Left lung (tissue), 10 donors: Measurements from ENCODE around the gene MRPL14. TPM values are rescaled to one million over a fixed set of nuclear protein-coding genes. Genes with fewer than 3 reads are reported as not detected.

Experiments
- ATAC-seq: fragments of 200-7000 bp; cut with Tn5 transposase; one replicate; pipeline ENCODE4 v1.9.1; 2020; ENCODE audit warnings: moderate library complexity
- DNase-seq, 4 donors: peaks; one replicate each; pipeline ENCODE4 v3.0.0-alpha.2; 2013 to 2020
- H3K27ac ChIP-seq, 2 donors: fragments of 200-600 bp; sonication (generic) in 1 of 2; one replicate each; pipeline versions ENCODE4 v1.5.0 to v1.8.0; 2020 to 2021
- H3K27me3 ChIP-seq, 2 donors: fragments of 200-600 bp; sonication (generic) in 1 of 2; one replicate each; pipeline versions ENCODE4 v1.5.0 to v1.8.0; 2020 to 2021
- H3K36me3 ChIP-seq, 2 donors: fragments of 200-600 bp; sonication (generic) in 1 of 2; one replicate each; pipeline versions ENCODE4 v1.5.0 to v1.8.0; 2020 to 2021
- H3K4me1 ChIP-seq, 2 donors: fragments of 200-600 bp; one replicate each; pipeline ENCODE4 v1.8.0; 2021
- H3K4me3 ChIP-seq, 2 donors: fragments of 200-600 bp; sonication (generic) in 1 of 2; one replicate each; pipeline versions ENCODE4 v1.5.0 to v1.8.0; 2020 to 2021; ENCODE audit warnings: mild to moderate bottlenecking in 1 of 2
- H3K9me3 ChIP-seq, 2 donors: fragments of 200-600 bp; sonication (generic) in 1 of 2; one replicate each; pipeline versions ENCODE4 v1.5.0 to v1.8.0; 2020 to 2021
- intact Hi-C, 2 donors: fragments of 100-400 bp; cut with DNase I; formaldehyde crosslinking; loops; one replicate each; pipeline versions ENCODE4 v1.11.2 to v1.14.2; 2022
- polyA plus RNA-seq, 6 donors: library from polyadenylated mRNA; unstranded; fragments of 120-200 nt; gene quantifications; one replicate each; pipeline ENCODE4 v1.2.1, GENCODE V29; 2013; ENCODE audit not compliant: insufficient read length in 6 of 6
- total RNA-seq, 2 donors: library from RNA; stranded (reverse); fragmentation: NEBNext Ultra II Directional; extraction: Animal tissue kit (Norgen Biotek cat#: 25700); gene quantifications; one replicate each; pipeline ENCODE4 v1.2.1, GENCODE V29; 2021
- TF ChIP-seq, protein P1 (sequence below), 2 donors: fragments of 200-600 bp; sonication (generic) in 1 of 2; IDR thresholded peaks; one replicate each; pipeline versions ENCODE4 v1.5.0 to v1.8.0; 2021; ENCODE audit warnings: antibody characterized with exemption in 2 of 2
- donor health status: DM: no; HTN: yes; CAD: no.
- donor health status: DM: no; HTN: no; CAD: no.

MRPL14 gene
- total and polyA plus RNA-seq, 8 donors, result 29.8 to 100 (median 37.6) TPM

DNA sequence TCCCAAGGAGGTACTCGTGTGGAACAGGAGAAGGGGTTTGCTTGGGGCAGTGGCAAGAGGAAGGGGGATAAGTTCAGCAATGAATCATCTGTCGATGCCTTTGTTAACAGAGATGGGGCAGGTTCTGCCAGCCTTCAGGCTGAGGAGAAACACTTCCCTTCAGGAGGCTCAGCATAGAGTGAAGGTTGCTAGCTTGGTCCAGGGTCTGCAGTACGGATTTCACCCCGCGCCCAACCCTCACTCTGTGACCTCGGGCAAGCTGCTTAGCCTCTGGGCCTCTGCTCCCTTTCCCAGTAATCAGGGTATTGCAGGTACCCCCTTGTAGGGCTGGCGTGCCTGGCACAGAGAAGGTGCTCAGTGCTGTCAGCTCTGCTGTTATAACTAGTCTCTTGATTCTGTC lies 38.9 kb upstream of the MRPL14 start:
- ATAC-seq (no peak), DNase-seq (no peak)
- H3K4me1 ChIP-seq, result no peaks in the 10 kb centered on the region
- no peaks in the 10 kb centered on the region for H3K9me3 ChIP-seq
- no peak overlapping the region for H3K4me3 ChIP-seq
- peaks cover 0 to 4% of the 10 kb centered on the region in 2 donors for H3K27me3 ChIP-seq
- no peak overlapping the region for H3K27ac ChIP-seq
- intact Hi-C loops, result no loop called here
- TF ChIP-seq, protein P1, sequence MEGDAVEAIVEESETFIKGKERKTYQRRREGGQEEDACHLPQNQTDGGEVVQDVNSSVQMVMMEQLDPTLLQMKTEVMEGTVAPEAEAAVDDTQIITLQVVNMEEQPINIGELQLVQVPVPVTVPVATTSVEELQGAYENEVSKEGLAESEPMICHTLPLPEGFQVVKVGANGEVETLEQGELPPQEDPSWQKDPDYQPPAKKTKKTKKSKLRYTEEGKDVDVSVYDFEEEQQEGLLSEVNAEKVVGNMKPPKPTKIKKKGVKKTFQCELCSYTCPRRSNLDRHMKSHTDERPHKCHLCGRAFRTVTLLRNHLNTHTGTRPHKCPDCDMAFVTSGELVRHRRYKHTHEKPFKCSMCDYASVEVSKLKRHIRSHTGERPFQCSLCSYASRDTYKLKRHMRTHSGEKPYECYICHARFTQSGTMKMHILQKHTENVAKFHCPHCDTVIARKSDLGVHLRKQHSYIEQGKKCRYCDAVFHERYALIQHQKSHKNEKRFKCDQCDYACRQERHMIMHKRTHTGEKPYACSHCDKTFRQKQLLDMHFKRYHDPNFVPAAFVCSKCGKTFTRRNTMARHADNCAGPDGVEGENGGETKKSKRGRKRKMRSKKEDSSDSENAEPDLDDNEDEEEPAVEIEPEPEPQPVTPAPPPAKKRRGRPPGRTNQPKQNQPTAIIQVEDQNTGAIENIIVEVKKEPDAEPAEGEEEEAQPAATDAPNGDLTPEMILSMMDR (IDR thresholded peaks at IDR 0.05), result no peak
- H3K36me3 ChIP-seq, result no peaks in the 10 kb centered on the region

DNA sequence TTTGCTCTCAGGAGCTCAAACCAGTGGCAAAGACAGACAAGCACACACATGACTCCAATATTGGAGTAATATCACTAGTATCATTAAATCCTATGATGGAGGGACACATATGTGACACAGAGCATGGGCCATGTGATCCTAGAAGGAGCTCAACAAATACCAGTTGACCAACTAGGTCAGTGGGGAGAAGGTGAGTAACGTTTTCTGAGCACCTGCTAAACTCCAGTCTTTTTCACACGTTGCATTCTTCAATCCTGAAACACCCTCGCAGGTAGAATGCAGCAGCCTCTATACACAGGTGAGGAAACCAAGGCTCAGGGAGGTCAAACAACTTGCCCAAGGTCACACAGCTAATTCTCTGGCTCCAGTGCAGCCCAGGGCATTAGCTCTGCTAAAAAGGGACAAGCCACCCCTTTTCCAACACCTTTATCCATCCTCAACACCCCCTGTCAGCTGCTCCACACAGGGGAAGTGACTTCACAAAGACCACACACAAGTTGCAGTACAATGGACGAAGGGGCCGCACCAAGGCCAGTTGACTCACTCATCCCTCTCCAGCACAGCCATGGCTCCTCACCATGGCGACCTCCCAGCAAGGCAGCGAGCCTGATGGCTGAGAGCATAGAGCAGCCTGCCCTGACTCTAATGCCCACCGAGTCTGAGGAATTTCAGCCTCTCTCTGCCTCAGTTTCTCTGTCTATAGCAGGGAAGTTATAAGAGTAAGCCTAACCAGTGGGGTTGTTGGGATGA lies 35.8 kb upstream of the MRPL14 start:
- no peaks in the 10 kb centered on the region for H3K9me3 ChIP-seq
- TF ChIP-seq, protein P1 (IDR thresholded peaks at IDR 0.05), result no peak
- ATAC-seq (no peak), DNase-seq (no peak)
- no peak overlapping the region for H3K4me3 ChIP-seq
- peaks cover 0 to 4% of the 10 kb centered on the region in 2 donors for H3K27me3 ChIP-seq
- H3K36me3 ChIP-seq, result no peaks in the 10 kb centered on the region
- H3K27ac ChIP-seq, result no peak overlapping the region
- intact Hi-C loops, result no loop called here
- no peaks in the 10 kb centered on the region for H3K4me1 ChIP-seq

DNA sequence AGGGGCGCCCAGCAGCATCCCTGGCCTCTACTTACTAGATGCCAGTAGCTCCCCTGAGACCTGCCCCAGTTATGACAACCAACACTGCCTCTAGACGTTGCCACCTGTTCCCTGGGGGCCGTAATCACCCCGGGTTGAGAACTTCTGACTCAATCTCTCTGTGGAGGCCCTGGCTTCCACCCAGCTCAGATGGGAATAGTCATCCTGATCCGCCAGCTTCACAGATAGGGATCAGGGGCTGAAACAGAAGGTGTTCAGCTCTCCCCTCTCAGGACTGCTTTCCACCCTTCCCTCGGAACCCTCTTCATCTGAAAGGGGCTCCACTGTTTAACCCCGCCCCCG lies 34.7 kb upstream of the MRPL14 start:
- Histone ChIP-seq H3K27me3 (peaks cover 0 to 4% of the 10 kb centered on the region in 2 donors), H3K4me3 (no peak overlapping the region), H3K9me3 (no peaks in the 10 kb centered on the region), H3K27ac (no peak overlapping the region), H3K36me3 (no peaks in the 10 kb centered on the region), H3K4me1 (no peaks in the 10 kb centered on the region)
- TF ChIP-seq, protein P1 (IDR thresholded peaks at IDR 0.05), result no peak
- DNase-seq (no peak), ATAC-seq (no peak)
- intact Hi-C loops, result no loop called here

DNA sequence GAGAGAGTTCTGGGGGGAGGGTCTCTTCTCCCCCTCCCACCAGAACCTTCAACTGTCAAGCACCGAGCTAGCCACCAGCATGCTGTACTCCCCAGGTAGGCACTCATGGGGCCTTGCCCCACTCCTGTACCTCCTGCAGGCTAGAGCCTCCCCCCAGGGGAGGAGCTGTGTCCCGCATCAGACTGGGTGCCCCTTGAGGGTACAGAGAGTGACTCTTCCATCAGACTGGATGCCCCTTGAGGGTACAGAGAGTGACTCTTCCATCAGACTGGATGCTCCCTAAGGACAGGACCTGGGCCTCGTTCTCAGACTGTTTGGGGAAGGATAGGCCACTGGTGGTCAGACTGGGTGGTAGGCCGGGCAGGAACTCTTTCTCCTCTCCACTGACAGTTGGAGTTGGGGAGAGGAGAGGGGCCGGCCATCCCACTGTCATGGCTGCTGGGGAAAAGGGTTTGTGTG lies 31.5 kb upstream of the MRPL14 start, which contains the start of gene CAPN11:
TSS of gene CAPN11 (plus strand) at position 51 of the 459 bp plus-strand sequence. CDS start at position 80, 29 bp downstream.
- peaks cover 0 to 9% of the 10 kb centered on the region in 2 donors for H3K36me3 ChIP-seq
- H3K27me3 ChIP-seq, result peaks cover 0 to 4% of the 10 kb centered on the region in 2 donors
- H3K9me3 ChIP-seq, result no peaks in the 10 kb centered on the region
- intact Hi-C loops, result no loop called here
- no peak within 1 kb of the TSS for H3K27ac ChIP-seq
- no peaks in the 10 kb centered on the region for H3K4me1 ChIP-seq
- DNase-seq, result no peak
- no peak within 1 kb of the TSS for H3K4me3 ChIP-seq
- TF ChIP-seq, protein P1 (IDR thresholded peaks at IDR 0.05), result no peak
- ATAC-seq, result no peak

DNA sequence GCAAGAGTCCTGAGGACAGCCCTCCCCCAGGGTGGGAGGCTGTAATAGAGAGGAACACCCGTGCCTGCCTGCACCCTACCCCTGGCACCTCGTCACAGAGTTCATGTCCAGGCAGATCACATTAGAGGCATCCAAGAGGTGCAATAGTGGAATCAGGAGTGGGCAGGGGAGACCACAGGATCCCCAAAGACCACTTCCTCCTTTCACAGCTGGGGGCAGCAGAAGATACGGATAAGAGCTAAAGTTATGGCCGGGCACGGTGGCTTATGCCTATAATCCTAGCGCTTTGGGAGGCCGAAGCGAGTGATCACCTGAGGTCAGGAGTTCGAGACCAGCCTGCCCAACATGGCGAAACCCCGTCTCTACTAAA lies 29.9 kb upstream of the MRPL14 start:
- Histone ChIP-seq H3K9me3 (no peaks in the 10 kb centered on the region), H3K27ac (no peak overlapping the region), H3K27me3 (no peaks in the 10 kb centered on the region), H3K36me3 (peaks cover 0 to 22% of the 10 kb centered on the region in 2 donors), H3K4me3 (no peak overlapping the region), H3K4me1 (no peaks in the 10 kb centered on the region)
- TF ChIP-seq, protein P1 (IDR thresholded peaks at IDR 0.05), result no peak
- intact Hi-C loops, result no loop called here
- no peak for ATAC-seq
- no peak for DNase-seq
